Right lobe of liver (tissue), 4 donors: ENCODE data around the gene SPRYD3.

ENCODE experiments used
- CTCF ChIP-seq, 4 donors: fragments of 200-600 bp in 3 of 4; fragments of 450-650 bp in 1 of 4; IDR thresholded peaks; one replicate each; pipeline versions ENCODE4 v1.5.1 to v1.8.0; 2016 to 2022; ENCODE audit warnings: antibody characterized with exemption in 4 of 4, mild to moderate bottlenecking in 2 of 4
- POLR2A ChIP-seq: fragments of 450-650 bp; IDR thresholded peaks from one replicate; pipeline ENCODE4 v1.6.1; 2017; ENCODE audit warnings: antibody characterized with exemption, mild to moderate bottlenecking
- donor health status: DM: no; HTN: no; CAD: no.
- donor health status: DM: no; HTN: no; CAD: no.
- donor health status: DM: no; HTN: yes; CAD: no.

DNA sequence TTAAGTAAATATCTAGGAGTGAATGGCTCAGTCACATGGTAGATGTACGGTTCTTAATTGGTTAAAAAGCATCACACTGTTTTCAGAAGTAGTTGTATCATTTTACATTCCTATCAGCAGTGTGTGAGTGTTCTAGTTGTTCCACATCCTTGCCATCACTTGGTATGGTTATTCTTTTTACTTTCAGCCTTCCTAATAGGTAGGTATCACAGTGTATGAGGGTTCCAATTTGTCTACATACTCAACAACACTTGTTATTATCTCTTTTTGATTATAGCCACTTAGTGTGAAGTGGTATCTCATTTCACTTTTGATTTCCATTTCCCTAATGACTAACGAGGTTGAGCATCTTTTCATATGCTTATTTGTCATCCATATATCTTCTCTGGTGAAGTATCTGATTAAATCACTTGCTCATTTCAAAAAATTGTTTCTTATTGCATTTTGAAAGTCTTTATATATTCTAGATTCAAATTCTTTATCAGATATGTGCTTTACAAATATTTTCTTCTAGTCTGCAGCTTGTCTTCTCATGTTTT, 3.5 kb upstream of the SPRYD3 start:
- TF ChIP-seq CTCF (IDR thresholded peaks at IDR 0.05) (no peak), POLR2A (no peak)
